ENCODE measurements around the gene CENPS. TPM values are rescaled to one million over a fixed set of nuclear protein-coding genes. Genes with fewer than 3 reads are reported as not detected.

The CENPS gene
- total and polyA plus RNA-seq, 7 donors, result 2.8 to 22.2 (median 15.0) TPM

GRCh38 chr1:10467078-10467477 is 36.8 kb downstream of the CENPS start:
- Histone ChIP-seq H3K27ac (no peak overlapping the region), H3K9me3 (no peaks in the 10 kb centered on the region), H3K4me3 (no peak overlapping the region), H3K27me3 (no peaks in the 10 kb centered on the region), H3K36me3 (peaks cover 15 to 75% (median 44%) of the 10 kb centered on the region in 4 donors), H3K4me1 (peaks cover 0 to 11% (median 10%) of the 10 kb centered on the region in 4 donors)
- no peak for DNase-seq
- intact Hi-C loops (cut with DNase I), result no loop called here
- TF ChIP-seq CTCF (IDR thresholded peaks at IDR 0.05), result no peak
- no peak for TF ChIP-seq POLR2A (IDR thresholded peaks at IDR 0.05)
- TF ChIP-seq EP300 (IDR thresholded peaks at IDR 0.05), result no peak
- no peak for TF ChIP-seq POLR2AphosphoS5 (IDR thresholded peaks at IDR 0.05)
- WGBS, 2 donors, result 93 to 98% methylated on average over 2 of the region's 2 CpGs

- intact Hi-C loops (cut with DNase I), result no loop called here
- 97 to 98% methylated on average over 4 of the region's 4 CpGs for WGBS, 2 donors
- H3K9me3 ChIP-seq, result no peaks in the 10 kb centered on the region
These were observed 39.8 kb downstream of the CENPS start for GRCh38 chr1:10470043-10470442.

GRCh38 chr1:10471411-10472219 is 41.4 kb downstream of the CENPS start:
- H3K4me3 ChIP-seq, result peak overlapping the region; percentile 61 to 92 (median 81)
- H3K27ac ChIP-seq, result peak overlapping the region; percentile 78 to 83 (median 82)
- H3K9me3 ChIP-seq, result no peaks in the 10 kb centered on the region
- H3K27me3 ChIP-seq, result no peaks in the 10 kb centered on the region
- 9 to 14% methylated on average over 23 of the region's 23 CpGs for WGBS, 2 donors
- peaks cover 0 to 30% (median 16%) of the 10 kb centered on the region in 4 donors for H3K36me3 ChIP-seq
- no peak for DNase-seq
- no peak for TF ChIP-seq POLR2AphosphoS5 (IDR thresholded peaks at IDR 0.05)
- TF ChIP-seq EP300 (IDR thresholded peaks at IDR 0.05), result no peak
- TF ChIP-seq POLR2A (IDR thresholded peaks at IDR 0.05), result no peak
- no peak for TF ChIP-seq CTCF (IDR thresholded peaks at IDR 0.05)
- intact Hi-C loops (cut with DNase I), result no loop called here
- H3K4me1 ChIP-seq, result peaks cover 0 to 36% (median 30%) of the 10 kb centered on the region in 4 donors

More at GRCh38 chr1:10470043-10470442, 39.8 kb downstream of the CENPS start:
- no peaks in the 10 kb centered on the region for H3K27me3 ChIP-seq
- H3K27ac ChIP-seq, result no peak overlapping the region
- TF ChIP-seq CTCF (IDR thresholded peaks at IDR 0.05) (no peak), EP300 (IDR thresholded peaks at IDR 0.05) (no peak), POLR2A (IDR thresholded peaks at IDR 0.05) (no peak), POLR2AphosphoS5 (IDR thresholded peaks at IDR 0.05) (no peak)
- peaks cover 0 to 45% (median 20%) of the 10 kb centered on the region in 4 donors for H3K36me3 ChIP-seq
- no peak for DNase-seq
- peaks cover 0 to 21% (median 17%) of the 10 kb centered on the region in 4 donors for H3K4me1 ChIP-seq
- H3K4me3 ChIP-seq, result no peak overlapping the region

GRCh38 chr1:10472220-10473144 is 42.2 kb downstream of the CENPS start, which contains the start of gene DFFA:
Gene DFFA, minus strand, starts transcription at chr1:10472529. Its CDS starts 71 bp downstream, at chr1:10472458.
- TF ChIP-seq CTCF (IDR thresholded peaks at IDR 0.05), result no peak
- peak; percentile 65 to 87 (median 80) for TF ChIP-seq POLR2AphosphoS5 (IDR thresholded peaks at IDR 0.05)
- TF ChIP-seq POLR2A (IDR thresholded peaks at IDR 0.05), result peak in 1 of 2 donors; percentile 16
- no peak for TF ChIP-seq EP300 (IDR thresholded peaks at IDR 0.05)
- intact Hi-C loops (cut with DNase I), result no loop called here
- peaks cover 0 to 21% (median 13%) of the 10 kb centered on the region in 4 donors for H3K36me3 ChIP-seq
- H3K27ac ChIP-seq, result peak within 1 kb of the TSS; percentile 78 to 83 (median 82)
- no peaks in the 10 kb centered on the region for H3K27me3 ChIP-seq
- 1% methylated on average over 59 of the region's 59 CpGs for WGBS, 2 donors
- no peaks in the 10 kb centered on the region for H3K9me3 ChIP-seq
- peak within 1 kb of the TSS; percentile 61 to 92 (median 81) for H3K4me3 ChIP-seq
- peaks cover 0 to 38% (median 31%) of the 10 kb centered on the region in 4 donors for H3K4me1 ChIP-seq
- peak; percentile 96 for DNase-seq
